ENCODE results near the gene ANLN.

ANLN gene

DNA sequence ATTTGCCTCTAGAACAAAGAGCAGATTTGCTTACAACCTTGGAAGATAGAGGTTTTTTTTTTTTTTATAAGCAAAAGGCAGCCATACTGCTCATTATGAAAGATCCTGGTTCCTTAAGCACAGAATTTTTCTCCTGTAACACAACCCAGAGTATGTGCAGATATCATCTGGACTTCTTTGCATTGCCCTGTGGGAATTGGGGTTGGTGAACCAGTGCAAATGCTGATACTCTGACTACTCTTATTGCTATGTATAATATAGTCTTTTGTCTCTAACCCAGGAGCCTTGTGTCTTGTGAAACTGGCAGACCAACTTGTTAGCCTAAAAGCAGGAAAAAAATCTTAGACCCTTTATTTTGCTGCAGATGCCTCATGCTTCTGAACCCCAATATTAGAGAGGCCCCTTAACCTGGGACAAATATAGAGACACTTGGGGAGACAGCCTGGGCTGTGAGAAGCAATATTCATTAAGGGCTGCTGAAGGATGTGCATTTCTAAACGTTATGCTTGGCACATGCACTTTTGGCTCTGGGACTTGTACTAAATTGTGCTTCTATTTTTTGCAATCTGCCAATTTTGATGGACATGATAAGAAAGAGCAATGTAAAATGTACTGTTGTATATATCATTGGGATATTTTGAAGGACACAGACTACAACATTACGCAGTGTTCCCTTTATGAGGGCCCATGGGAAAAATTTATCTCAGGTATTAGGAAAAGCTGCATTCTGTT lies 78.9 kb downstream of the ANLN start:
- H3K4me1 ChIP-seq (ENCODE audit: insufficient read depth, low read length, poor library complexity, severe bottlenecking), result peaks cover 2% of the 10 kb centered on the region
- TF ChIP-seq EZH2phosphoT487 (IDR thresholded peaks at IDR 0.05; ENCODE audit: borderline replicate concordance), result no peak
- no peak for TF ChIP-seq CTCF (conservative IDR thresholded peaks at IDR 0.05; ENCODE audit: low read length)
- H3K9me2 ChIP-seq (replicated peaks; ENCODE audit: low read depth, low read length), result no peaks in the 10 kb centered on the region
- H3K4me2 ChIP-seq (ENCODE audit: low read depth, low read length, poor library complexity, severe bottlenecking), result no peak overlapping the region
- H3K9me3 ChIP-seq (ENCODE audit: insufficient read depth, low read depth, low read length), result no peaks in the 10 kb centered on the region
- H3K79me2 ChIP-seq (ENCODE audit: insufficient read depth, low read length), result no peaks in the 10 kb centered on the region
- no peaks in the 10 kb centered on the region for H3K36me3 ChIP-seq (ENCODE audit: insufficient read depth, low read length)
- no peaks in the 10 kb centered on the region for H3K27me3 ChIP-seq (ENCODE audit: insufficient read depth, low read length, poor library complexity, severe bottlenecking)
- no peak overlapping the region for H3K4me3 ChIP-seq (ENCODE audit: low read length, poor library complexity, severe bottlenecking)
- H4K20me1 ChIP-seq (ENCODE audit: insufficient read depth, low read length, poor library complexity, severe bottlenecking), result no peaks in the 10 kb centered on the region
- H2AFZ ChIP-seq (ENCODE audit: low read length), result no peak overlapping the region
- H3K9ac ChIP-seq (ENCODE audit: low read depth, low read length, poor library complexity, severe bottlenecking), result no peak overlapping the region
- no peaks in the 10 kb centered on the region; the same call in 1 of the 2 replicates for H3F3A ChIP-seq (ENCODE audit: low read depth)

GRCh38 chr7:36469236-36469635 lies 79.6 kb downstream of the ANLN start:
- Histone ChIP-seq H3K9me2 (replicated peaks; ENCODE audit: low read depth, low read length) (no peaks in the 10 kb centered on the region), H4K20me1 (ENCODE audit: insufficient read depth, low read length, poor library complexity, severe bottlenecking) (no peaks in the 10 kb centered on the region), H2AFZ (ENCODE audit: low read length) (no peak overlapping the region), H3K4me3 (ENCODE audit: low read length, poor library complexity, severe bottlenecking) (no peak overlapping the region), H3K4me2 (ENCODE audit: low read depth, low read length, poor library complexity, severe bottlenecking) (no peak overlapping the region), H3K27me3 (ENCODE audit: insufficient read depth, low read length, poor library complexity, severe bottlenecking) (no peaks in the 10 kb centered on the region), H3K9me3 (ENCODE audit: insufficient read depth, low read depth, low read length) (no peaks in the 10 kb centered on the region), H3K36me3 (ENCODE audit: insufficient read depth, low read length) (no peaks in the 10 kb centered on the region), H3K9ac (ENCODE audit: low read depth, low read length, poor library complexity, severe bottlenecking) (no peak overlapping the region), H3F3A (ENCODE audit: low read depth) (no peaks in the 10 kb centered on the region; the same call in 1 of the 2 replicates), H3K79me2 (ENCODE audit: insufficient read depth, low read length) (no peaks in the 10 kb centered on the region), H3K4me1 (ENCODE audit: insufficient read depth, low read length, poor library complexity, severe bottlenecking) (peaks cover 9% of the 10 kb centered on the region)
- TF ChIP-seq EZH2phosphoT487 (IDR thresholded peaks at IDR 0.05; ENCODE audit: borderline replicate concordance), result no peak
- no peak for TF ChIP-seq CTCF (conservative IDR thresholded peaks at IDR 0.05; ENCODE audit: low read length)

- Histone ChIP-seq H3K9ac (ENCODE audit: low read depth, low read length, poor library complexity, severe bottlenecking) (no peak overlapping the region), H3F3A (ENCODE audit: low read depth) (peaks cover 10% of the 10 kb centered on the region), H3K4me1 (ENCODE audit: insufficient read depth, low read length, poor library complexity, severe bottlenecking) (peaks cover 20% of the 10 kb centered on the region), H3K27me3 (ENCODE audit: insufficient read depth, low read length, poor library complexity, severe bottlenecking) (no peaks in the 10 kb centered on the region), H3K79me2 (ENCODE audit: insufficient read depth, low read length) (no peaks in the 10 kb centered on the region), H3K4me2 (ENCODE audit: low read depth, low read length, poor library complexity, severe bottlenecking) (no peak overlapping the region), H3K9me2 (replicated peaks; ENCODE audit: low read depth, low read length) (no peaks in the 10 kb centered on the region), H2AFZ (ENCODE audit: low read length) (no peak overlapping the region), H3K9me3 (ENCODE audit: insufficient read depth, low read depth, low read length) (no peaks in the 10 kb centered on the region), H3K36me3 (ENCODE audit: insufficient read depth, low read length) (no peaks in the 10 kb centered on the region), H4K20me1 (ENCODE audit: insufficient read depth, low read length, poor library complexity, severe bottlenecking) (no peaks in the 10 kb centered on the region), H3K4me3 (ENCODE audit: low read length, poor library complexity, severe bottlenecking) (no peak overlapping the region)
- no peak for TF ChIP-seq EZH2phosphoT487 (IDR thresholded peaks at IDR 0.05; ENCODE audit: borderline replicate concordance)
Observed at GRCh38 chr7:36472141-36472729, 82.6 kb downstream of the ANLN start.

Data from Loucy (cell line).